ENCODE results near the gene C5orf47. TPM values are rescaled to one million over a fixed set of nuclear protein-coding genes. Genes with fewer than 3 reads are reported as not detected.

The C5orf47 gene
- total RNA-seq, 2 donors from 2014 or later = 0.54 TPM; not detected in 1

DNA sequence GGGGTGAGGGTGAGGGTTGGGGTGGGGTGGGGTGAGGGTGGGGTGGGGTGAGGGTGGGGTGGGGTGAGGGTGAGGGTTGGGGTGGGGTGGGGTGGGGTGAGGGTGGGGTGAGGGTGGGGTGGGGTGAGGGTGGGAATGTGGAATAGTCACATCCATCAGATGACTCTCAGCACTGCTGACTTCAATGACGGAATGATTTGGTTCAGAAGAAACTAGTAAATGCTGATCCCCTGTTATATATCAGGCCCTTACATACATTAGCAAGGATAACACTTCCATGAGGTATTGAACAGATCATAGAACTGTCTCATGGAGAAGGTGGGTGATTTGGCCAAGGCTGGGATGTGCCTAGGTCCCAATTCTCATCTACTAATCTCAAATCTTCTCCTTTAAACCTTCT, 24.5 kb upstream of the C5orf47 start:
- no peak for DNase-seq (ENCODE audit: low spot score)
- Histone ChIP-seq H3K27me3 (replicated peaks; ENCODE audit: insufficient read depth) (no peaks in the 10 kb centered on the region), H3K9me3 (no peaks in the 10 kb centered on the region), H3K4me3 (no peak overlapping the region), H3K27ac (no peak overlapping the region), H3K36me3 (no peaks in the 10 kb centered on the region), H3K4me1 (ENCODE audit: control insufficient read depth in 1 of 2, low read depth in 2 of 2) (no peaks in the 10 kb centered on the region)
- no peak for ATAC-seq (ENCODE audit: insufficient number of reproducible peaks, low FRiP score, low read depth)
- TF ChIP-seq, protein P1, sequence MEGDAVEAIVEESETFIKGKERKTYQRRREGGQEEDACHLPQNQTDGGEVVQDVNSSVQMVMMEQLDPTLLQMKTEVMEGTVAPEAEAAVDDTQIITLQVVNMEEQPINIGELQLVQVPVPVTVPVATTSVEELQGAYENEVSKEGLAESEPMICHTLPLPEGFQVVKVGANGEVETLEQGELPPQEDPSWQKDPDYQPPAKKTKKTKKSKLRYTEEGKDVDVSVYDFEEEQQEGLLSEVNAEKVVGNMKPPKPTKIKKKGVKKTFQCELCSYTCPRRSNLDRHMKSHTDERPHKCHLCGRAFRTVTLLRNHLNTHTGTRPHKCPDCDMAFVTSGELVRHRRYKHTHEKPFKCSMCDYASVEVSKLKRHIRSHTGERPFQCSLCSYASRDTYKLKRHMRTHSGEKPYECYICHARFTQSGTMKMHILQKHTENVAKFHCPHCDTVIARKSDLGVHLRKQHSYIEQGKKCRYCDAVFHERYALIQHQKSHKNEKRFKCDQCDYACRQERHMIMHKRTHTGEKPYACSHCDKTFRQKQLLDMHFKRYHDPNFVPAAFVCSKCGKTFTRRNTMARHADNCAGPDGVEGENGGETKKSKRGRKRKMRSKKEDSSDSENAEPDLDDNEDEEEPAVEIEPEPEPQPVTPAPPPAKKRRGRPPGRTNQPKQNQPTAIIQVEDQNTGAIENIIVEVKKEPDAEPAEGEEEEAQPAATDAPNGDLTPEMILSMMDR (IDR thresholded peaks at IDR 0.05) = no peak

DNA sequence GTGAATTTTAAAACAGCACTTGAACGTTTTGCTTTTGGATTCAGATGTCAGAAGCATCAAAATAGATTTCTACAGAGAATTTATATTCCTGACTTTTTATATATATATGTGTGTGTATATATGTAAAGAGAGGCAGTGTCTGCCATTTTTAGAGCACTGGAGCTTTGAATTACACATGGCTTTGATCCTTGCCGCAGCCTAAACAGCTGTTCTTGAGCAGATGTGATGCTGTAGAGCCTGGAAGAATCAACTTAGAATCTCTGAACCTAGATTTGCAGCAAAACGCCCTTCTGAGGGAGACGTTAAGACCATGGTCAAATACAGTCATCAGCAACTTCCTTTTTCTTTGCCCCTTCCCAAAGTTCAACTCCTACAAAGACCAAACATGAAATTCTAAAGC, 21.7 kb upstream of the C5orf47 start:
- TF ChIP-seq, protein P1 (IDR thresholded peaks at IDR 0.05) = no peak
- DNase-seq (ENCODE audit: low spot score) (no peak), ATAC-seq (ENCODE audit: insufficient number of reproducible peaks, low FRiP score, low read depth) (no peak)
- Histone ChIP-seq H3K27ac (no peak overlapping the region), H3K36me3 (no peaks in the 10 kb centered on the region), H3K9me3 (no peaks in the 10 kb centered on the region), H3K27me3 (replicated peaks; ENCODE audit: insufficient read depth) (no peaks in the 10 kb centered on the region), H3K4me1 (ENCODE audit: control insufficient read depth in 1 of 2, low read depth in 2 of 2) (peaks cover 0 to 7% of the 10 kb centered on the region in 2 donors), H3K4me3 (no peak overlapping the region)

DNA sequence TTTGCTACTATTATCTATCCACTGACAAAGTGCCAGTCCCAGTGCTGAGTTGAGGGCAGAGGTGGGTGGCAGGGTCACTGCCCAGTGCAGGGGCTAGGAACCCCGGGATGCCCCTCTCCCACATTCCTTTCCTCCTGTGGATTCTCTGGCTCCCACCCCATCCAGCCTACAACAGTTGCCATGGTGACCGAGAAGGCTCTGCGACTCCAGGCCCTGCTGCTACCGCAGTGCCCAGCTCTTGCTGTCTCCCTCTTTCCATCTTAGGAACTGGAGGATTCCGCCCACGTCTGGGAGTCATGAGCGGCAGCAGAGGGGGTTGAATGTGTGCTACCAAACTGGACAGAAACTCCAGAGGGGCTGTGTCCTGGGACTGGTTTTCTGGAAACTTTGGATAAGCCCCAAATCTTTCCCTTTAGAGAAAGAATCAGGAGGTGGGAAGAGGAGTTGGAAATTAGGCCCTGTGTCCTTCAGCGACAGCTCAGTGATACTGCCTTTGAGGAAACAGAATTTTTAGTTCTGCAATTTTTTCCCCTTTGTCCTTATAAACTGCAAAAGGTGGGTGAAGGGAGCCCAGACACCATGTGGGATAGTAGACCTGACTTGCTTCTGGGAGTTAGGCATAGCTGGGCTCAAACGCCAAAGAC, 20.7 kb upstream of the C5orf47 start:
- H3K27ac ChIP-seq = no peak overlapping the region
- ATAC-seq (ENCODE audit: insufficient number of reproducible peaks, low FRiP score, low read depth) = no peak
- TF ChIP-seq, protein P1 (IDR thresholded peaks at IDR 0.05) = no peak
- peaks cover 0 to 15% of the 10 kb centered on the region in 2 donors for H3K4me1 ChIP-seq (ENCODE audit: control insufficient read depth in 1 of 2, low read depth in 2 of 2)
- no peak for DNase-seq (ENCODE audit: low spot score)
- H3K36me3 ChIP-seq = no peaks in the 10 kb centered on the region
- no peaks in the 10 kb centered on the region for H3K27me3 ChIP-seq (replicated peaks; ENCODE audit: insufficient read depth)
- H3K9me3 ChIP-seq = no peaks in the 10 kb centered on the region
- H3K4me3 ChIP-seq = no peak overlapping the region

DNA sequence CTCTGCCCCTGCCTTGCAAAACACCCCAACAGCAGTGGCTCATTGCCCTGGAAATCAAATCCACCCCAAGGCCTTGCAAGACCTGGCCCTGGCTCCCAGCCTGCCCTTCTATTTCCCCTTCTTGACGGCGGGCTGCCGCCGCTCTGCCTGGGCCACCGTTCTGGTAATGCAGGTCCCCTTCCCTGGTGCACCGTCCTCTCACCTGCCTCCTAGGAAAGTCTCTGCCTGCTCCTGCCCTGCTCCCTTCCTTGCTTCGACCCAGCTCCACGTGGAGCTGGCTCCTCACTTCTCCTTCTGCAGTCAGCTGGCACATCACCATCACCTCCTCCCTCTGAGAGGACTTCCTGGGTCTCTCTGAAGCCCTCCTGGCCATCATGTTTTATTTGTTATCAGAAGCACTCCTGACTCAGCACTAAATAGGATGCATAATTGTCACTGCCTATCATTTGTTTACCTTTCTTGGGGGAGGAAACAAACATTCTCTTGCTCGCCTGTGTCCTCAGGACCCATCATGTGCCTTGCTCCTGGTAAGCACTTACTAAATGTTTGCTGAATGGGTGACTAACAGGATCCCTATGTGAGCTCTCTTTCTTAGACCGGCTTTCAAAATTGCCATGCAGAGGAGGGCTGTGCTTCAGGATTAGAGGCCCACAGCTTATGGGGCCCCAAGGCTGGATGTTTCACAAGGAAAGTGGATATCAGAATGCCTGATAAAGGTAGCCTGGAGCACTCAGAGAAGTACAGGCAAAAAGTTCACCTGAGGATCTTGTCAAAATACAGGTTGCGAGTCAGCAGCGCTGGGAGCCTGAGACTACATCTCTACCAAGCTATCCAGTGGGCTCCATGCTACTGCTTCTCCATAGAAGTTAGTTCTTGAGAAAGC, 19.6 kb upstream of the C5orf47 start:
- no peak for ATAC-seq (ENCODE audit: insufficient number of reproducible peaks, low FRiP score, low read depth)

More for the DNA sequence above, 19.6 kb upstream of the C5orf47 start:
- Histone ChIP-seq H3K4me3 (no peak overlapping the region), H3K27ac (peak overlapping the region in 1 of 2 donors; percentile 26), H3K27me3 (replicated peaks; ENCODE audit: insufficient read depth) (no peaks in the 10 kb centered on the region), H3K9me3 (no peaks in the 10 kb centered on the region), H3K4me1 (ENCODE audit: control insufficient read depth in 1 of 2, low read depth in 2 of 2) (peaks cover 3 to 15% of the 10 kb centered on the region in 2 donors), H3K36me3 (no peaks in the 10 kb centered on the region)
- DNase-seq (ENCODE audit: low spot score) = no peak
- TF ChIP-seq, protein P1 (IDR thresholded peaks at IDR 0.05) = no peak
